ENCODE results near the gene AGAP3.

The AGAP3 gene

DNA sequence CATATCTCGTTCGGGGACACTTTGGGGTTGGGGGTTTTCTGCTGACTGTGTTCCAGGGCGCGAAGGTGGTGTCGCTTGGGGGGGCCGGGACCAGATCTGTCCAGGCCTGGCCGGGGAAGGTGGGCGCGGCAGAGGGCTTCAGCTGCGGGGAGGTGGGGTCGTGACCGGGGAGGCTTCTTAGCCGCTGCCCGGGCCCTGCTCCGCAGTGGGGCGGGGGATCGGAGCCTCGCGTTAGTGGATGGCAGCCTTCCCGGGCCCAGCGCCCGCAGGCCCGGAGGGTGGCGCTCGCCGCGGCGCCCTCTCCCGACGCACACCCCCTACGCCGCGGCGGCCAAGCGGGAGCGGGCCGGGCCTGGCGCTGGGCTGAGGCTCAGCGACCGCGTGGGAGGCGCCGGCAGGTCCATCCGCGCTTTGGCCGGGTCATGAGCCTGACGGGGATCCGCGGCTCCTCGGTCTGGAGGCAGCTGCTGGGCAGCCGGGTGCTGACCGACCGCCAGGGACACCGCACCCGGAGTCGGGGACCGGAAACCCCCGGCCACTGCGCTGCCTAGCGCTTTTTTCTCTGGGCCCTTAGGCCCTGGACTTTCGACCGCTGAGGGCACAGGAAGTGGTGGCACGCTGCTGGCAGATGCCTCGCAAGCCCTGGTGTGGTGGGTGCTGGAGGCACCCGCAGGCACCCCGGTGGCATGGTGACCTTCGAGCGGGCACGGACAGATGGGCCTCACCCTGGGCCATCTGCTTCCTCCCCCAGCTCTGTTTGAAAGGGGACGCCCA, 1.2 kb downstream of the AGAP3 start:
- ChIA-PET POLR2A (interaction anchor here (1.1 to 2.8 kb wide), 3 partner anchors 18 to 74 kb away, joined by 3 to 11 read pairs (median 3); no protein-coding TSS in a partner anchor), CTCF (interaction anchor here (0.6 to 14.4 kb wide), 4 partner anchors 16 to 65 kb away, joined by 3 to 219 read pairs (median 38); no protein-coding TSS in a partner anchor)
- under 1% methylated on average over 65 of the region's 70 CpGs for WGBS (ENCODE audit: insufficient coverage)
- Histone ChIP-seq H3K9me3 (ENCODE audit: control extremely low read depth in 1 of 5, control insufficient read depth in 4 of 5, insufficient read depth in 2 of 5, low read depth in 1 of 5, low read length in 4 of 5) (no peaks in the 10 kb centered on the region), H3K27ac (ENCODE audit: insufficient read depth in 1 of 2, low read depth in 1 of 2, low read length in 2 of 2, poor library complexity in 1 of 2, severe bottlenecking in 2 of 2) (peak overlapping the region; percentile 15 to 88), H3K36me3 (ENCODE audit: control insufficient read depth in 4 of 4, insufficient read depth in 4 of 4, low read length in 3 of 4) (peaks cover 0 to 10% (median 2%) of the 10 kb centered on the region in 4 experiments), H3K27me3 (replicated peaks in 2 of 5; ENCODE audit: control insufficient read depth in 4 of 5, insufficient read depth in 5 of 5, low read length in 4 of 5) (no peaks in the 10 kb centered on the region), H3K4me1 (ENCODE audit: control extremely low read depth in 1 of 4, control insufficient read depth in 4 of 4, insufficient read depth in 4 of 4, low read length in 3 of 4) (peaks cover 9 to 58% (median 52%) of the 10 kb centered on the region in 4 experiments), H3K4me3 (ENCODE audit: control insufficient read depth in 1 of 7, extremely low read depth in 1 of 7, insufficient read depth in 4 of 7, low read depth in 2 of 7, low read length in 6 of 7) (peak overlapping the region; percentile 52 to 87 (median 79))
- DNase-seq: peak in 2 of 3 donors; percentile 57 to 71

DNA sequence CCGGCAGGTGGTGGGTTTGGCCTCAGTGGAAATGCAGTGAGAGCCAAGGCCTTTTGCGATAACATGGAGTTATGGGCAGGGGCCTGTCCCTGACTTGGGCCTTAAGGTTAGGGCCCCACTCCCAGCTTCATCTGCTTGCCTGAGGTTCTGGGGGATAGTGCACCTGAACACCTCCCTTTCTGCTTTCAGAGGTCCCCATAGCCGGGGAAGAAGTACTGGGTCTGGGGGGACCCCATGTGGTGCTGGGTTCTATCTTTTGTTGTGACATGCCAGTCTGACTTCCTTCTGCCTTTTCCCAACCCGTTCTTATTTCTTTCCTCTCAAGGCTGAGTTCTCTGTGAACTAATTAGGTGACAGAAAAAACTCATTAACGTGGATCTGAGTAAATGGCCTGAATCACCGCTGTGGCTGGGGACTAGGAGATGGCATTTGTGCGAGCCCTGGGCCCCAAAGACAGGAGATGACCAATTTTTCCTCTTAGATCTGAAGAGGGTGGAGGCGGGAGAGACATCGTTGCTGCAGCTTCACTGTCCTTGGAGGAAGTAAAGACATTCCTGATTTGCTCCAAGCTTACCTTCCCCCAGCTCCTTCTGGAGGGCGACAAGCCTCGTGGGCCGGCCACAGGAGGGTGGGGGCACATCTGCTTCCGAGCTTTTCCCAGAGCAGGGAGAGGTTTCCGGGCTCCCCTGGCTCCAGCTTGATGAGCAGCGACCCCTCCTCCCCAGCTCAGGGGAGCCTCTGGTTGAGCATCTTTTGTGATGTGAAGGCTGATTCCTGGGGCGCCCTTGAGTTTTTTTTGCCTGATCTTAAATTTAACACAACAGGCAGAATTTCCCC, 2.0 kb downstream of the AGAP3 start:
- no peaks in the 10 kb centered on the region for H3K9me3 ChIP-seq (ENCODE audit: control extremely low read depth in 1 of 5, control insufficient read depth in 4 of 5, insufficient read depth in 2 of 5, low read depth in 1 of 5, low read length in 4 of 5)
- no peaks in the 10 kb centered on the region for H3K27me3 ChIP-seq (replicated peaks in 2 of 5; ENCODE audit: control insufficient read depth in 4 of 5, insufficient read depth in 5 of 5, low read length in 4 of 5)
- POLR2A ChIA-PET: interaction anchor here (0.8 to 2.8 kb wide), 6 partner anchors 17 to 95 kb away, joined by 3 to 11 read pairs (median 4); no protein-coding TSS in a partner anchor
- peaks cover 0 to 10% (median 2%) of the 10 kb centered on the region in 4 experiments for H3K36me3 ChIP-seq (ENCODE audit: control insufficient read depth in 4 of 4, insufficient read depth in 4 of 4, low read length in 3 of 4)
- 18% methylated on average over 15 of the region's 16 CpGs for whole genome bisulfite sequencing (ENCODE audit: insufficient coverage)
- CTCF ChIA-PET: interaction anchor here (0.6 to 14.4 kb wide), 9 partner anchors 12 to 126 kb away, joined by 3 to 219 read pairs (median 5); no protein-coding TSS in a partner anchor
- peak overlapping the region; percentile 15 to 88 for H3K27ac ChIP-seq (ENCODE audit: insufficient read depth in 1 of 2, low read depth in 1 of 2, low read length in 2 of 2, poor library complexity in 1 of 2, severe bottlenecking in 2 of 2)
- no peak for DNase-seq
- H3K4me1 ChIP-seq (ENCODE audit: control extremely low read depth in 1 of 4, control insufficient read depth in 4 of 4, insufficient read depth in 4 of 4, low read length in 3 of 4): peaks cover 9 to 52% (median 48%) of the 10 kb centered on the region in 4 experiments
- peak overlapping the region in 6 of 7 experiments; percentile 63 to 87 (median 79) for H3K4me3 ChIP-seq (ENCODE audit: control insufficient read depth in 1 of 7, extremely low read depth in 1 of 7, insufficient read depth in 4 of 7, low read depth in 2 of 7, low read length in 6 of 7)

DNA sequence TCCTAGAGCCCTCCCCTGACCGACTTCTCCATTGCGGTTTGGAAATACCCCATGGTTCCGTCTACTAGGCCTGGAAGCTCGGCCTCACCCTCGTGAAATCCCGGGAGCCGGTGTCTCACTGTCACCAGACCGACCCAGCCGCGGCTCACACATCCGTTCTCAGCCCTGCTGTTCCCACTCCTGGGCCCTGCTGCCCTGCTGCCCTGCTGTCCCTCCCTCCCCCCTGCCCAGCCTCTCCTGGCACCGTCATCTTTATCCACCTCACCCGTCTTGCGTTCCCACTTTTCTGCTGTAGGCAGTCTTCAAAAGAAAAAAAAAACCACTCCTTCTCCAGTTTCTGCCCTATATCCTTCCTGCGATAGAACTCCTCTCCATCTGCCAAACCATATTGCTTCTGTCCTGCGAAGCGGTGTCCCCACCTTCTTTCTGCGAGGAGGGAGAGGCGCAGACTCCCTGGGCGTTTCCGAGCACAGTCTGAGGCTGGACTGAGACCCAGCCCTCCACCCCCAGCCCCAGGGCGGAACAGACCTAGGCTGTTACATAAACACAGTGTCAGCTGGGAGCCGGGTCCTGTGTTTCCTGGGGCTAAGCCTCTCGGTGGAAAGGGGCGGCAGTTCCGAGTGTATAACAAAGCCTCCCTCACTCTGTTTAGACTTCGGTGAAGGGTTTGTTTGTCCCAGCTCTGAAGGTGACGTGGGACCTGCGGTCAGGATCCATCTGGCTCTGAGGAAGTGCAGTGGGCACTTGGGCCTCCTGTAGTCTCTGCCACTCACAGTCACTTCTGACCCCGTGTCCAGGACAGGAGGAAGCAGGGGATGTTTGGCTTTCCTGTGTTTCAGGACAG, 2.8 kb downstream of the AGAP3 start:
- H3K36me3 ChIP-seq (ENCODE audit: control insufficient read depth in 4 of 4, insufficient read depth in 4 of 4, low read length in 3 of 4): peaks cover 0 to 17% (median 3%) of the 10 kb centered on the region in 4 experiments
- peak overlapping the region; percentile 82 to 88 for H3K27ac ChIP-seq (ENCODE audit: insufficient read depth in 1 of 2, low read depth in 1 of 2, low read length in 2 of 2, poor library complexity in 1 of 2, severe bottlenecking in 2 of 2)
- H3K27me3 ChIP-seq (replicated peaks in 2 of 5; ENCODE audit: control insufficient read depth in 4 of 5, insufficient read depth in 5 of 5, low read length in 4 of 5): no peaks in the 10 kb centered on the region
- 3% methylated on average over 23 of the region's 30 CpGs for WGBS (ENCODE audit: insufficient coverage)
- H3K4me3 ChIP-seq (ENCODE audit: control insufficient read depth in 1 of 7, extremely low read depth in 1 of 7, insufficient read depth in 4 of 7, low read depth in 2 of 7, low read length in 6 of 7): peak overlapping the region; percentile 16 to 87 (median 79)
- no peaks in the 10 kb centered on the region for H3K9me3 ChIP-seq (ENCODE audit: control extremely low read depth in 1 of 5, control insufficient read depth in 4 of 5, insufficient read depth in 2 of 5, low read depth in 1 of 5, low read length in 4 of 5)
- ChIA-PET POLR2A (interaction anchor here (0.8 to 2.8 kb wide), 6 partner anchors 12 to 96 kb away, joined by 3 to 11 read pairs (median 4); no protein-coding TSS in a partner anchor), CTCF (interaction anchor here (0.8 to 14.4 kb wide), 10 partner anchors 13 to 127 kb away, joined by 3 to 219 read pairs (median 5); no protein-coding TSS in a partner anchor)
- peak; percentile 75 to 96 (median 94) for DNase-seq
- peaks cover 9 to 46% (median 43%) of the 10 kb centered on the region in 4 experiments for H3K4me1 ChIP-seq (ENCODE audit: control extremely low read depth in 1 of 4, control insufficient read depth in 4 of 4, insufficient read depth in 4 of 4, low read length in 3 of 4)

DNA sequence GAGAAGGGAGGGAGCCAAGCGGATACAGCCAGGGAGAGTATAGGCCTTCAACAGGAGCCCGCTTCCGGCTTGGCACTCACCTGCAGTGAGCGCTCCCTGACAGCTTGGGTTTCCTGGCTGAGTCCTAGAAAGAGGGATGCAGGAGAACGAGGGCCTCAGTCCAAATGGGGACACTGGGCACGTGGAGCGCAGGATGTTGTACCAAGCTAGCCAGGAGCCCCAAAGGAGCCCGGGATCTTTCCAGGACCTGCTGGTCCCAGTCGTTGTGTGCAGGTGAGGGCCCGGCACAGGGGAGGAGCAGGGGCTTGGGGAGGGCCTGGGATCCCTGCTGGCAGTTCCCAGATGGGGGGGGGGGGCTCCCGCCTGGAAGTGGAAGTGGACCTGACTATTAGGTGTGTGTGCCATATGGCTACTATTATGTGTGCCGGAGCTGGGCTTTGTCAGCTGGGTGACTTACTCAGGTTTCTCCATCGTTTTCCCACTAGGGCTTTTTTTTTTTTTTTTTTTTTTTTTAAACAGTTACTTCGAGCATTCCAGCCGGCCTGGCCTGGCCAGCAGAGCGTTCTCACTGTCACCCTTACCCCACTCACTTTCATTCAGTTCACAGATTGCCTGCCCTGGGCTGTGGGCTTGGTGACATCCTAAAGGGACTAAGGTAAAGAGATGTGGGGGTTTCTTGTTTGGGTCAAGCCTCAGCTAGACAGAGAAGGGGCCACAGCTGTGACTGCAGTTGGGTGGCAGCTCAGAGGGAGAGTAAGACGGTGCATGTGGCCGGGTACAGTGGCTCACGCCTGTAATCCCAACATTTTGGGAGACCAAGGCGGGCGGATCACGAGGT, 3.8 kb downstream of the AGAP3 start:
- POLR2A ChIA-PET: interaction anchor here (1.0 to 2.8 kb wide), 3 partner anchors 13 to 15 kb away, joined by 3 to 11 read pairs (median 4); no protein-coding TSS in a partner anchor
- Histone ChIP-seq H3K4me1 (ENCODE audit: control extremely low read depth in 1 of 4, control insufficient read depth in 4 of 4, insufficient read depth in 4 of 4, low read length in 3 of 4) (peaks cover 9 to 45% (median 42%) of the 10 kb centered on the region in 4 experiments), H3K27ac (ENCODE audit: insufficient read depth in 1 of 2, low read depth in 1 of 2, low read length in 2 of 2, poor library complexity in 1 of 2, severe bottlenecking in 2 of 2) (peak overlapping the region in 1 of 2 experiments; percentile 88), H3K36me3 (ENCODE audit: control insufficient read depth in 4 of 4, insufficient read depth in 4 of 4, low read length in 3 of 4) (peaks cover 0 to 17% (median 3%) of the 10 kb centered on the region in 4 experiments), H3K9me3 (ENCODE audit: control extremely low read depth in 1 of 5, control insufficient read depth in 4 of 5, insufficient read depth in 2 of 5, low read depth in 1 of 5, low read length in 4 of 5) (no peaks in the 10 kb centered on the region), H3K4me3 (ENCODE audit: control insufficient read depth in 1 of 7, extremely low read depth in 1 of 7, insufficient read depth in 4 of 7, low read depth in 2 of 7, low read length in 6 of 7) (peak overlapping the region in 3 of 7 experiments; percentile 46 to 87 (median 74)), H3K27me3 (replicated peaks in 2 of 5; ENCODE audit: control insufficient read depth in 4 of 5, insufficient read depth in 5 of 5, low read length in 4 of 5) (no peaks in the 10 kb centered on the region)
- DNase-seq: no peak
- 96% methylated on average over 17 of the region's 22 CpGs for WGBS (ENCODE audit: insufficient coverage)
- CTCF ChIA-PET: interaction anchor here (0.6 to 14.4 kb wide), 13 partner anchors 8 to 163 kb away, joined by 3 to 219 read pairs (median 5); no protein-coding TSS in a partner anchor

DNA sequence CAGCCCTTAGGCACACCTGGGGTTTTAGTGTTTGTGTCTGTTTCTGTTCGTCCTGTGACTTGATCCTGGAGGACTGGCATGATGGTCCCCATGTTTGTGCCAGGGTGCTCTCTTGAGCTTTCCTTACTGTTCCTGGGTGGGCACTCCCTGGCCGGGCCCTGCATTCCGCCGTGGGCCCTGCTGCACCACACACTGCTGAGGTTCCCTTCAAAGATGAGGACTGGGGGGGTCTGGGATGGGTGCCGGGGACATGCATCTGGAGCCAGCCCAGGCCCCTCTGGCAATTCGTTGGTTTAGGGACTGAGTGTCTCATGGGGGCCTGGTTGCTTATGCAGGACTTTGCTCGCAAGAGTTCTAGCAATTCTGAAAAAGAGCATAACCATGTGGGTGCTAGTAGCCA, 4.7 kb downstream of the AGAP3 start:
- H3K4me3 ChIP-seq (ENCODE audit: control insufficient read depth in 1 of 7, extremely low read depth in 1 of 7, insufficient read depth in 4 of 7, low read depth in 2 of 7, low read length in 6 of 7): no peak overlapping the region
- ChIA-PET POLR2A (interaction anchor here (0.7 kb wide), 1 partner anchor 21 kb away, joined by 4 read pairs; no protein-coding TSS in a partner anchor), CTCF (interaction anchor here (1.1 to 14.4 kb wide), 10 partner anchors 9 to 153 kb away, joined by 3 to 219 read pairs (median 4); no protein-coding TSS in a partner anchor)
- peaks cover 0 to 17% (median 3%) of the 10 kb centered on the region in 4 experiments for H3K36me3 ChIP-seq (ENCODE audit: control insufficient read depth in 4 of 4, insufficient read depth in 4 of 4, low read length in 3 of 4)
- H3K9me3 ChIP-seq (ENCODE audit: control extremely low read depth in 1 of 5, control insufficient read depth in 4 of 5, insufficient read depth in 2 of 5, low read depth in 1 of 5, low read length in 4 of 5): no peaks in the 10 kb centered on the region
- no peak for DNase-seq
- WGBS (ENCODE audit: insufficient coverage): 95% methylated on average over 6 of the region's 7 CpGs
- H3K4me1 ChIP-seq (ENCODE audit: control extremely low read depth in 1 of 4, control insufficient read depth in 4 of 4, insufficient read depth in 4 of 4, low read length in 3 of 4): peaks cover 7 to 36% (median 34%) of the 10 kb centered on the region in 4 experiments
- no peaks in the 10 kb centered on the region for H3K27me3 ChIP-seq (replicated peaks in 2 of 5; ENCODE audit: control insufficient read depth in 4 of 5, insufficient read depth in 5 of 5, low read length in 4 of 5)
- H3K27ac ChIP-seq (ENCODE audit: insufficient read depth in 1 of 2, low read depth in 1 of 2, low read length in 2 of 2, poor library complexity in 1 of 2, severe bottlenecking in 2 of 2): no peak overlapping the region
